ENCODE data around the gene TLE6. TPM values are rescaled to one million over a fixed set of nuclear protein-coding genes. Genes with fewer than 3 reads are reported as not detected.
"Not testable (repeated sequence)": the region's sequence is repeated elsewhere in the genome, so short reads cannot be mapped to it uniquely, and the experiment has no call there.

Gene TLE6
- total RNA-seq (1.4 TPM), polyA plus RNA-seq (2.4 TPM)

- peak within 1 kb of the TSS; percentile 20 for H3K4me3 ChIP-seq (ENCODE audit: low read depth, low read length)
- WGBS, result under 1% methylated on average over 51 of the region's 51 CpGs
- H3K27ac ChIP-seq (ENCODE audit: low read depth), result no peak within 1 kb of the TSS
- no peaks in the 10 kb centered on the region for H3K36me3 ChIP-seq (ENCODE audit: insufficient read depth)
- DNase-seq (ENCODE audit: extremely low spot score), result peak; percentile 83
- H3K4me1 ChIP-seq (ENCODE audit: insufficient read depth), result no peaks in the 10 kb centered on the region
These were observed at the start of gene TLE6 for GRCh38 chr19:2977001-2977745. TSS of gene TLE6 (plus strand) at chr19:2977564. CDS start at chr19:2978234, 670 bp downstream.

- no peak for DNase-seq (ENCODE audit: extremely low spot score)
- H3K27ac ChIP-seq (ENCODE audit: low read depth), result no peak overlapping the region
- WGBS, result 98% methylated on average over 18 of the region's 18 CpGs
- H3K4me3 ChIP-seq (ENCODE audit: low read depth, low read length), result no peak overlapping the region
- H3K4me1 ChIP-seq (ENCODE audit: insufficient read depth), result no peaks in the 10 kb centered on the region
- H3K36me3 ChIP-seq (ENCODE audit: insufficient read depth), result peaks cover 6% of the 10 kb centered on the region
These were observed 43.9 kb upstream of the TLE6 start for GRCh38 chr19:2933490-2933910.

- DNase-seq (ENCODE audit: extremely low spot score); H3K4me3 ChIP-seq (ENCODE audit: low read depth, low read length); H3K27ac ChIP-seq (ENCODE audit: low read depth); H3K36me3 ChIP-seq (ENCODE audit: insufficient read depth); H3K4me1 ChIP-seq (ENCODE audit: insufficient read depth): not testable (repeated sequence)
- WGBS, result 96% methylated on average over 4 of the region's 4 CpGs
These were observed 41.5 kb upstream of the TLE6 start for GRCh38 chr19:2935863-2936262.

- 88% methylated on average over 14 of the region's 14 CpGs for WGBS
- DNase-seq (ENCODE audit: extremely low spot score), result no peak
These were observed 34.3 kb upstream of the TLE6 start for GRCh38 chr19:2942928-2943640.

GRCh38 chr19:2944403-2944774 is 33.0 kb upstream of the TLE6 start:
- DNase-seq (ENCODE audit: extremely low spot score), result no peak
- Histone ChIP-seq H3K27ac (ENCODE audit: low read depth) (no peak overlapping the region), H3K36me3 (ENCODE audit: insufficient read depth) (no peaks in the 10 kb centered on the region), H3K4me1 (ENCODE audit: insufficient read depth) (no peaks in the 10 kb centered on the region), H3K4me3 (ENCODE audit: low read depth, low read length) (peak overlapping the region; percentile 70)
- 2% methylated on average over 23 of the region's 23 CpGs for WGBS

More at GRCh38 chr19:2942928-2943640, 34.3 kb upstream of the TLE6 start:
- Histone ChIP-seq H3K36me3 (ENCODE audit: insufficient read depth) (peaks cover 2% of the 10 kb centered on the region), H3K27ac (ENCODE audit: low read depth) (no peak overlapping the region), H3K4me3 (ENCODE audit: low read depth, low read length) (no peak overlapping the region), H3K4me1 (ENCODE audit: insufficient read depth) (no peaks in the 10 kb centered on the region)

GRCh38 chr19:2944775-2945574 is 32.4 kb upstream of the TLE6 start, which contains the start of gene ZNF77:
TSS of gene ZNF77 (minus strand) at chr19:2944971. CDS start at chr19:2944840, 131 bp downstream.
- 1% methylated on average over 74 of the region's 74 CpGs for WGBS
- Histone ChIP-seq H3K27ac (ENCODE audit: low read depth) (peak within 1 kb of the TSS; percentile 85), H3K4me3 (ENCODE audit: low read depth, low read length) (peak within 1 kb of the TSS; percentile 70), H3K4me1 (ENCODE audit: insufficient read depth) (no peaks in the 10 kb centered on the region), H3K36me3 (ENCODE audit: insufficient read depth) (no peaks in the 10 kb centered on the region)
- DNase-seq (ENCODE audit: extremely low spot score), result peak; percentile 98

- Histone ChIP-seq H3K4me3 (ENCODE audit: low read depth, low read length) (peak overlapping the region; percentile 58), H3K27ac (ENCODE audit: low read depth) (no peak overlapping the region), H3K36me3 (ENCODE audit: insufficient read depth) (no peaks in the 10 kb centered on the region), H3K4me1 (ENCODE audit: insufficient read depth) (no peaks in the 10 kb centered on the region)
- DNase-seq (ENCODE audit: extremely low spot score), result no peak
- 48% methylated on average over 17 of the region's 17 CpGs for WGBS
These were observed 31.7 kb upstream of the TLE6 start for GRCh38 chr19:2945575-2946184.

- Histone ChIP-seq H3K4me3 (ENCODE audit: low read depth, low read length) (peak overlapping the region; percentile 66), H3K27ac (ENCODE audit: low read depth) (peak overlapping the region; percentile 91), H3K36me3 (ENCODE audit: insufficient read depth) (no peaks in the 10 kb centered on the region), H3K4me1 (ENCODE audit: insufficient read depth) (no peaks in the 10 kb centered on the region)
- no peak for DNase-seq (ENCODE audit: extremely low spot score)
- under 1% methylated on average over 11 of the region's 11 CpGs for WGBS
These were observed 27.5 kb upstream of the TLE6 start for GRCh38 chr19:2949939-2950285.

- peak; percentile 99 for DNase-seq (ENCODE audit: extremely low spot score)
- peak overlapping the region; percentile 66 for H3K4me3 ChIP-seq (ENCODE audit: low read depth, low read length)
- no peaks in the 10 kb centered on the region for H3K36me3 ChIP-seq (ENCODE audit: insufficient read depth)
- H3K27ac ChIP-seq (ENCODE audit: low read depth), result peak overlapping the region; percentile 91
- H3K4me1 ChIP-seq (ENCODE audit: insufficient read depth), result no peaks in the 10 kb centered on the region
- under 1% methylated on average over 53 of the region's 53 CpGs for WGBS
These were observed 26.9 kb upstream of the TLE6 start for GRCh38 chr19:2950286-2951124.

- Histone ChIP-seq H3K4me1 (ENCODE audit: insufficient read depth) (no peaks in the 10 kb centered on the region), H3K4me3 (ENCODE audit: low read depth, low read length) (no peak overlapping the region), H3K36me3 (ENCODE audit: insufficient read depth) (no peaks in the 10 kb centered on the region), H3K27ac (ENCODE audit: low read depth) (no peak overlapping the region)
- WGBS, result 40% methylated on average over 9 of the region's 9 CpGs
- peak; percentile 74 for DNase-seq (ENCODE audit: extremely low spot score)
These were observed 24.3 kb upstream of the TLE6 start for GRCh38 chr19:2952953-2953481.

GRCh38 chr19:2957160-2957559 is 20.2 kb upstream of the TLE6 start:
- H3K4me1 ChIP-seq (ENCODE audit: insufficient read depth), result no peaks in the 10 kb centered on the region
- DNase-seq (ENCODE audit: extremely low spot score), result no peak
- WGBS, result 94% methylated on average over 5 of the region's 5 CpGs
- no peak overlapping the region for H3K27ac ChIP-seq (ENCODE audit: low read depth)
- no peak overlapping the region for H3K4me3 ChIP-seq (ENCODE audit: low read depth, low read length)
- no peaks in the 10 kb centered on the region for H3K36me3 ChIP-seq (ENCODE audit: insufficient read depth)

GRCh38 chr19:2960120-2960519 is 17.2 kb upstream of the TLE6 start:
- H3K27ac ChIP-seq (ENCODE audit: low read depth), result no peak overlapping the region
- DNase-seq (ENCODE audit: extremely low spot score), result no peak
- H3K36me3 ChIP-seq (ENCODE audit: insufficient read depth), result no peaks in the 10 kb centered on the region
- no peak overlapping the region for H3K4me3 ChIP-seq (ENCODE audit: low read depth, low read length)
- H3K4me1 ChIP-seq (ENCODE audit: insufficient read depth), result no peaks in the 10 kb centered on the region
- WGBS, result 81% methylated on average over 12 of the region's 12 CpGs

All from urinary bladder (tissue), 4 donors.